Activated naive CD8-positive, alpha-beta T cell treated with anti-CD3 and anti-CD28 coated beads, Interleukin-2, amount 10 ng/mL, durations not matched to agents 7 days and 5 days (primary cell): Measurements from ENCODE around the gene C1orf226. TPM values are rescaled to one million over a fixed set of nuclear protein-coding genes. Genes with fewer than 3 reads are reported as not detected.
"Not testable (repeated sequence)": the region's sequence is repeated elsewhere in the genome, so short reads cannot be mapped to it uniquely, and the experiment has no call there.

Source experiments
- ATAC-seq: fragments of 150-1000 bp; cut with Tn5 transposase; one replicate; pipeline ENCODE4 v1.10.0; 2021; ENCODE audit warnings: low read depth, moderate library complexity
- POLR2A ChIA-PET: fragments of 350-600 bp; sonication (Branson Sonifier 250); formaldehyde crosslinking; loops from one replicate; lab custom pipeline; 2021; ENCODE audit warnings: antibody characterized with exemption; lab: Charles Lee
- DNase-seq: peaks from one replicate; pipeline ENCODE4 v3.0.0; 2021
- H3K27ac Mint-ChIP-seq: one replicate; pipeline ENCODE4 v1.8.0; 2022; ENCODE audit warnings: mild to moderate bottlenecking, mixed read lengths
- H3K27me3 Mint-ChIP-seq: one replicate; pipeline ENCODE4 v1.8.0; 2022; ENCODE audit warnings: mild to moderate bottlenecking, moderate library complexity, mixed read lengths
- H3K36me3 Mint-ChIP-seq: one replicate; pipeline ENCODE4 v1.8.0; 2021; ENCODE audit warnings: mild to moderate bottlenecking, mixed read lengths
- H3K4me1 Mint-ChIP-seq: one replicate; pipeline ENCODE4 v1.8.0; 2021; ENCODE audit warnings: mixed read lengths
- H3K4me3 Mint-ChIP-seq: one replicate; pipeline ENCODE4 v1.8.0; 2022; ENCODE audit warnings: mild to moderate bottlenecking, moderate library complexity, mixed read lengths
- H3K9me3 Mint-ChIP-seq: one replicate; pipeline ENCODE4 v1.8.0; 2021; ENCODE audit warnings: mixed read lengths
- total RNA-seq, 2 experiments: library from RNA; stranded (reverse); gene quantifications; one replicate each; pipeline ENCODE4 v1.2.3, GENCODE V29; 2021

C1orf226 gene, protein sequence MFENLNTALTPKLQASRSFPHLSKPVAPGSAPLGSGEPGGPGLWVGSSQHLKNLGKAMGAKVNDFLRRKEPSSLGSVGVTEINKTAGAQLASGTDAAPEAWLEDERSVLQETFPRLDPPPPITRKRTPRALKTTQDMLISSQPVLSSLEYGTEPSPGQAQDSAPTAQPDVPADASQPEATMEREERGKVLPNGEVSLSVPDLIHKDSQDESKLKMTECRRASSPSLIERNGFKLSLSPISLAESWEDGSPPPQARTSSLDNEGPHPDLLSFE
- under 1 TPM in 1 of 2 experiments, not detected in 1; 0.06 TPM for total RNA-seq

DNA sequence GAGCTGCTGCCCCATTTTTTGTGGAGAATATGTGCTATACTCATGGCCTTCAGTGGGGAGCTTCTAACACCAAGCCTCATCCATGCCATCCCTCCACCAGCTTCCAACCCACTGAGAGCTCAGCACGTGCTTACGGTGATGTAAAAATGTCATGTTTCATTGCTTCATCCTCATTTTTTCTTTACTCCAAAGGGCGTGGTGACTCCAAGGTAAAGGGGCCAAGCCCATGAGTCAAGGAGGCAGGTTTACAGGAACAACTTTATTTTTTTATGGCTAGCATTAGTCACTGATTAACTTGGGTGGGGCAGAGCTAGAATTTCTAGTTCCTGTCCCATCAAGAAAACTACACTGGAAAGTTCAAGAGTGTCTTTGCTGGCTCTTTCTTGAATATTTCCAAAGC is at the start of gene C1orf226:
TSS of gene C1orf226 (plus strand) at position 346 of the 400 bp plus-strand sequence. CDS start 174 bp downstream, outside the sequence.
- H3K27ac Mint-ChIP-seq, result no peak within 1 kb of the TSS
- H3K9me3 Mint-ChIP-seq, result no peaks in the 10 kb centered on the region
- no peaks in the 10 kb centered on the region for H3K27me3 Mint-ChIP-seq
- POLR2A ChIA-PET, result no interaction called here
- ATAC-seq, result no peak
- H3K4me3 Mint-ChIP-seq, result no peak within 1 kb of the TSS
- DNase-seq, result no peak
- H3K36me3 Mint-ChIP-seq, result no peaks in the 10 kb centered on the region
- H3K4me1 Mint-ChIP-seq, result no peaks in the 10 kb centered on the region

DNA sequence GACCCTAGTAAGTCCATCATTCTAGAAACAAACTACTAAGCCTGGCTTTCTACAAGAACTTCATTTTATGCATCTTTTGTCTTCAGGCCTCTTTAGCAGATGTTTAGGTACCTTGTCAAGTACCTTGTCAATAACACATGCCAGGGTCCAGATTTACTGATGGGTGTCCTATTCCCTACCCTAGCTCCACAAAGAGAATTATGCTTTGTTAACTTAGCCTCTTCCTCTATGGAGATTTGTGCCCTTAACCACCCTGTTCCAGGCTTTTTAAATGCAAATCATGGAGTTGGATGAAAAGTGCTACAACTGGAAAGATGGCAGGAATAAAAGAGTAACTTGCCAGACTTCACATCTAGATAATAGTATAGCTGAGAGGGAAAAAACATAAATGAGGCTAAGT is 47.5 kb upstream of the C1orf226 start:
- no peaks in the 10 kb centered on the region for H3K36me3 Mint-ChIP-seq
- H3K4me3 Mint-ChIP-seq, result no peak overlapping the region
- no peaks in the 10 kb centered on the region for H3K9me3 Mint-ChIP-seq
- no peaks in the 10 kb centered on the region for H3K4me1 Mint-ChIP-seq
- DNase-seq, result no peak
- POLR2A ChIA-PET, result no interaction called here
- no peak overlapping the region for H3K27ac Mint-ChIP-seq
- peaks cover 7% of the 10 kb centered on the region for H3K27me3 Mint-ChIP-seq
- no peak for ATAC-seq

- Mint-ChIP-seq H3K27ac (no peak overlapping the region), H3K27me3 (peaks cover 7% of the 10 kb centered on the region), H3K4me1 (no peaks in the 10 kb centered on the region), H3K4me3 (no peak overlapping the region), H3K36me3 (no peaks in the 10 kb centered on the region), H3K9me3 (no peaks in the 10 kb centered on the region)
- POLR2A ChIA-PET, result no interaction called here
- ATAC-seq (no peak), DNase-seq (no peak)
Measured at GRCh38 chr1:162335126-162335525, 46.4 kb upstream of the C1orf226 start.

- POLR2A ChIA-PET, result no interaction called here
- ATAC-seq, result no peak
Measured at GRCh38 chr1:162336621-162337285, 44.8 kb upstream of the C1orf226 start.

GRCh38 chr1:162342452-162342983 is 39.0 kb upstream of the C1orf226 start:
- H3K27ac Mint-ChIP-seq, result no peak overlapping the region
- H3K4me3 Mint-ChIP-seq, result no peak overlapping the region
- no peak for DNase-seq
- POLR2A ChIA-PET, result no interaction called here
- no peaks in the 10 kb centered on the region for H3K4me1 Mint-ChIP-seq
- ATAC-seq, result no peak
- H3K9me3 Mint-ChIP-seq, result no peaks in the 10 kb centered on the region
- H3K36me3 Mint-ChIP-seq, result no peaks in the 10 kb centered on the region
- H3K27me3 Mint-ChIP-seq, result peaks cover 10% of the 10 kb centered on the region

More at GRCh38 chr1:162336621-162337285, 44.8 kb upstream of the C1orf226 start:
- Mint-ChIP-seq H3K27me3 (peaks cover 7% of the 10 kb centered on the region), H3K4me1 (no peaks in the 10 kb centered on the region), H3K36me3 (no peaks in the 10 kb centered on the region), H3K27ac (no peak overlapping the region), H3K9me3 (no peaks in the 10 kb centered on the region), H3K4me3 (no peak overlapping the region)
- DNase-seq, result no peak

DNA sequence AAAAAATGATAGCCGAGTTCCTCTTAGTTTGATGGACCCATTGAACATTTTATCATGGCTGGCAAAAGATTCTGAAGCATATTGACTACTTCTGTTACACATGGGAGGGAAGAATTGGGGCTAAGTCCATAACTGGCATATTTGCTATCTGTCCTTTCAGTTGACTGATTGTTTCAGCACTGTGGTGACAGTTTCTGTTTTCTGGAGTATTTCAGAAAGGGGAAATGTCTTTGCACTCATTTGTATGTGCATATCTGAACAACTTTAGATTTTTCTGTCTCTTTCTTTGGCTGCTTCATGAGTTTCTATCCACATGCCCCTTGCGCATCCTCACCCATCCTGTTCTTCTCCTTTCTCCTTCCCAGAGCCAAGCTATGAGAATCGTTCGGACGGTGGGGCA is 38.1 kb upstream of the C1orf226 start:
- Mint-ChIP-seq H3K27me3 (peaks cover 7% of the 10 kb centered on the region), H3K9me3 (no peaks in the 10 kb centered on the region), H3K4me1 (no peaks in the 10 kb centered on the region), H3K27ac (no peak overlapping the region), H3K4me3 (no peak overlapping the region), H3K36me3 (no peaks in the 10 kb centered on the region)
- ATAC-seq (no peak), DNase-seq (no peak)
- POLR2A ChIA-PET, result no interaction called here

DNA sequence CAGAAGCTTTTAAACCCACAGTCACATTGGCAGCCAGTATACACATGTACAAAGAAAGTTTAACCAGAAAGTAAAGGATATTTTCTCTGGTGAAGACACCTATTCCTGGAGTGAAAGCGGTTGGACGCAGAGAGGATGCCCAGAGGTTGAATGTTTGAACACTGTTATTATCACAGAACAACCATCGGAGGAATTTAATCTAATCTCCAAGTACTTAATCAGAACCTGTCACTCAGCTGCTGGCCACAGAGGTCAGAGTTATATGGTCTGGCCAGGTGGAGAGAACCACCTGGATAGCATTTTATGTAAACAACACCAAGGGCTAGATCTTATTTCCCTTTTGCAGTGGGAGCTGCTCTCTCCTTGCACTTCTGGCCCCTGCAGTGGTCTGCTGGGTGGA is 34.2 kb upstream of the C1orf226 start:
- POLR2A ChIA-PET, result no interaction called here
- H3K36me3 Mint-ChIP-seq, result no peaks in the 10 kb centered on the region
- H3K4me3 Mint-ChIP-seq, result no peak overlapping the region
- no peaks in the 10 kb centered on the region for H3K9me3 Mint-ChIP-seq
- DNase-seq, result no peak
- H3K4me1 Mint-ChIP-seq, result no peaks in the 10 kb centered on the region
- no peak for ATAC-seq
- no peak overlapping the region for H3K27ac Mint-ChIP-seq
- H3K27me3 Mint-ChIP-seq, result peaks cover 2% of the 10 kb centered on the region

DNA sequence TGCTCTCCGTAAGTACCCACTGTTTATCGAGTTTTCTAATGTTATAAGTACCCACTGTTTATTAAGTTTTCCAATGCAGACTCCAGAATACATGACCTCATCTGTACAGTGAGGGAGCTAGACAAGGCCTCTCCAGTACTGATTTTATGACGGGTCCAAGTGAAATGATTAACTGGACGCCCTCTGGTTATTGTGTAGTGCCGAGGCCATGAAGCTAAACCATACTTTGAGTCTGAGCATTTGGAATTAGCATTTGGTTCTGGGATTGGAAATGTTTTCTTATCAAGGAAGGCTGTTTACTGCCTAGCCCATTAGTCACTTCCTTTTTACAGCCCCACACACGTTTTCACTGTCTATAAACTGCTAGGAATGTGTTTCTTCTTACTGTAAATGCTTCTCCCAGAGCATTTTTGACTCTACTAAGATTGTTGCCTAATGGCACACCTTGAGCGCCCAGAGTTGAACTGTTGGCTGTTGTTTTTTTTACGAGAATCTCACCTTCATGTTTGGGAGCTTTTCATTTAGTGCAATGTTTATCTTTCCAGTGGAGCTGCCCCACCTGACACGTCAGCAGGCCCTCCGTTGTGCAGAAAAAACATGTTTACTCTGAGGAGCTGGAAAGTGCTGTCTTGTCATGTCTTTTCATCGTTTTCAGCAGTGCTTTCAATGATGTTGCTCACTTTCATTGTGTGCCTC is 31.7 kb upstream of the C1orf226 start:
- ATAC-seq, result no peak
- Mint-ChIP-seq H3K27ac (no peak overlapping the region), H3K9me3 (no peaks in the 10 kb centered on the region), H3K4me3 (no peak overlapping the region), H3K27me3 (peaks cover 2% of the 10 kb centered on the region), H3K4me1 (no peaks in the 10 kb centered on the region), H3K36me3 (no peaks in the 10 kb centered on the region)
- POLR2A ChIA-PET, result no interaction called here
- DNase-seq, result no peak

GRCh38 chr1:162351246-162351842 is 30.2 kb upstream of the C1orf226 start:
- Mint-ChIP-seq H3K4me3 (no peak overlapping the region), H3K9me3 (no peaks in the 10 kb centered on the region), H3K27me3 (no peaks in the 10 kb centered on the region), H3K27ac (no peak overlapping the region), H3K36me3 (no peaks in the 10 kb centered on the region), H3K4me1 (no peaks in the 10 kb centered on the region)
- POLR2A ChIA-PET, result no interaction called here
- ATAC-seq (no peak), DNase-seq (no peak)

DNA sequence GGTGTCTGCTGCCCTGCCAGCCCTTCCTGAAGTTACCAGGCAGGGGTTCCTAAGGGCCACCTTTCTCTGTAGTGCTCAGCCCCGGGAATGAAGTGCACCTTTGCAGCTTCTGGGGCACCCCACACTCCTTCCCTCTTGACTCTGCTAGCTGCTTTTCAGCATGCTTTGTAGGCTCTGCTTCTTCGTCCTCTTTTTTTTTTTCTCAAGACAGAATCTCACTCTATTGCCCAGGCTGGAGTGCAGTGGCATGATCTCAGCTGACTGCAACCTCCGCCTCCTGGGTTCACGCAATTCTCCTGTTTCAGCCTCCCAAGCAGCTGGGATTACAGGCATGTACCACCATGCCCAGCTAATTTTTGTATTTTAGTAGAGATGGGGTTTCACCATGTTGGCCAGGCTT is 29.7 kb upstream of the C1orf226 start:
- H3K27me3 Mint-ChIP-seq, H3K9me3 Mint-ChIP-seq, H3K36me3 Mint-ChIP-seq, H3K27ac Mint-ChIP-seq, ATAC-seq, H3K4me1 Mint-ChIP-seq, DNase-seq, H3K4me3 Mint-ChIP-seq, POLR2A ChIA-PET: not testable (repeated sequence)

DNA sequence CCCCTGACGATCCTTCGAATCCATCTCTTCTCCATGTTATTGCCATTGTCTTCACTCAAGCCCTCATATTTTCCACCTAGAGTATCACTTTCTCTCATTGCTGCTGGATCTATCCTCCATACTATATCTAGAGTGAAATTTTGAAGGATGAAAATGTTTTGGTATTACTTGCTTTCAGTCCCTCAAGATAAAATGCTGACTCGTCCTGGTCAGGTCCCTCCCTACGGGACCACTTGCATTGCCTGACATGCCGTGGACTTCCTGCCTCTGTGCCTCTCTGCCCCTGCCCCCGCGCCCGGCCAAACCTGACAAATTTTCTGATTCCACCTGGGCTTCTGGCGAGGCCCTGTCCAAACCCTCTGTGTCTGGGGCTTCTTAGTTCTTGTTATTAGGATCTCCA is 28.4 kb upstream of the C1orf226 start:
- ATAC-seq (no peak), DNase-seq (no peak)
- Mint-ChIP-seq H3K4me1 (no peaks in the 10 kb centered on the region), H3K36me3 (no peaks in the 10 kb centered on the region), H3K27me3 (no peaks in the 10 kb centered on the region), H3K27ac (no peak overlapping the region), H3K9me3 (no peaks in the 10 kb centered on the region), H3K4me3 (no peak overlapping the region)
- POLR2A ChIA-PET, result no interaction called here

DNA sequence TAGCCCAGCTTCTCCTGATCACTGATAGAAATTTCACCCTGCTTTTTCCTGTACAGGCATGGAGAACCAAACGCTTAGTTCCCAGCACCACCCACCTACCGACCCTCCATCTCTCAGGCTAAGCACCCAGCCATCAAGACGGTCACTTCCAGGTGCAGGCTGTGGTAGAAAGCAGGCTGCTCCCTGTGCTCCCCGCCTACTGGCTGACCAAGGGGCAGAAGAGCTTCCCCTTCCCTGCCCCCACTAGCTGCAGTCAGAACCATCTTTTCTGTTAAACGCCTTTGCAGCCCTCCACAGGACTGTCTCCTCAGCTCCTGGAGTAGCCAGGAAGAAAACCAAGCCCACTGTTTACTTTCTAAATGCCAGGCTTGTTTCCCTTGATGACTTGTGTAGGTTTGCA is 27.8 kb upstream of the C1orf226 start:
- no peak overlapping the region for H3K4me3 Mint-ChIP-seq
- no peaks in the 10 kb centered on the region for H3K9me3 Mint-ChIP-seq
- ATAC-seq (no peak), DNase-seq (no peak)
- H3K36me3 Mint-ChIP-seq, result no peaks in the 10 kb centered on the region
- H3K27ac Mint-ChIP-seq, result no peak overlapping the region
- H3K4me1 Mint-ChIP-seq, result no peaks in the 10 kb centered on the region
- H3K27me3 Mint-ChIP-seq, result no peaks in the 10 kb centered on the region
- POLR2A ChIA-PET, result no interaction called here

DNA sequence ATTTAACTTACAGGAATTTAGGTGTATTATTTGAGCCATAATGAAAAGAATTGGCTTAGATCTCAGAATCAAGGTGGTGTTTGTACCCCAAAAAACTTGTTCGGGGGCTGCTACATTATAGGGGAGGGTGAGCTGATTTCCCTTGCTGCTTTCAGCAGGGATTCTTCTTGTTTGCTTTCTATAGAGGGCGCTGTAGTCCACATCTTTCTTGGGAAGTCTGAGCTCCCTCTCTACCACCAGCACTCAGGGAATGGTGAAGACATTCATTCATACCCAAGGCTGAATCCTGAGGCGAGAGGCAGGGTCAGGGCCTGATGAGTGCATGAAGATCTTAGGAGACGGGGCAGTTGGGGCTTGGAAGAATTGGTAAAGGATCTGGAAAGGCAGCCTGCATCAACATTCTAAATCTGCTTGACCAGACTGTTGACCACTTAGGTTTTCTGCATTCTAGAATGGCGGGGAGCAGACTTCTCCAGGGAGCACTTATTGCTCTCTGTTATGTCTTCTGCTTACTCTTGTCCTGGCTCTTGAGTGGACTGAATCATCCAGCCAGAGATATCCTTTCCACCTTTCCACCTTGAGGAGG is 23.8 kb upstream of the C1orf226 start:
- no peak for DNase-seq
- H3K4me1 Mint-ChIP-seq, result no peaks in the 10 kb centered on the region
- POLR2A ChIA-PET, result no interaction called here
- H3K9me3 Mint-ChIP-seq, result no peaks in the 10 kb centered on the region
- no peaks in the 10 kb centered on the region for H3K36me3 Mint-ChIP-seq
- H3K4me3 Mint-ChIP-seq, result no peak overlapping the region
- peaks cover 5% of the 10 kb centered on the region for H3K27me3 Mint-ChIP-seq
- ATAC-seq, result no peak
- no peak overlapping the region for H3K27ac Mint-ChIP-seq
